ENCODE data around the gene CGB7.
"Not testable (repeated sequence)": the region's sequence is repeated elsewhere in the genome, so short reads cannot be mapped to it uniquely, and the experiment has no call there.

DNA sequence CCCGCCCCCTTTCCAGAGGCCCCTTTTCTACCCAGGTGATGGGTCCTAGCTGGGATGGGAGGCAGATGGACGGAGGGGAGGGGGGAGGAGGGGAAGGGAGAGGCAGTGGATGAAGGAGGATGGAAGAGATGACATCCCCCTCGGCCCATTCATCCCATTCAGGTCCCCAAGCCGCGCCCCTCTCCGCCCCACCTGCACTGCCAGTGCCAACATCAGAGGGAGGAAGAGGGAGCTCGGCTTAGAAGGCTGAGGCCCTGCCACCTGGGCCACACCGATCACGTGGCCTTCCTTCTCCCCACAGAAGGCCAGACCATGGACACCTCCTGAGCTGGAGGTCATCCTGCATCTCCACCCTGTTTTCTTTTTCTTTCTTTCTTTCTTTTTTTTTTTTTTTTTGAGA is 28.9 kb downstream of the CGB7 start:
- not testable (repeated sequence) for TF ChIP-seq CTCF (IDR thresholded peaks at IDR 0.05); REST (IDR thresholded peaks at IDR 0.05; ENCODE audit: insufficient read depth in 1 of 2, low read depth in 2 of 2, low read length in 1 of 2)
